K562 (cell line): ENCODE measurements around the gene TBL1X.

ENCODE experiments used
- MAZ ChIP-seq, 2 experiments: fragments of 450-650 bp in 1 of 2; sonication (generic) in 1 of 2; formaldehyde crosslinking; IDR thresholded peaks in 1 of 2; conservative IDR thresholded peaks in 1 of 2; 2 replicates each; pipeline versions ENCODE4 v1.4.0 to v1.5.0; 2020; ENCODE audit warnings: mild to moderate bottlenecking in 1 of 2, missing genetic modification reagents in 1 of 2
- SP1 ChIP-seq: sonication (generic); formaldehyde crosslinking; IDR thresholded peaks from 2 replicates; pipeline ENCODE4 v1.8.1; 2022; ENCODE audit warnings: mild to moderate bottlenecking, missing genetic modification reagents
- YBX1 ChIP-seq: fragments of 450-650 bp; IDR thresholded peaks from 2 replicates; pipeline ENCODE4 v1.7.1; 2016; ENCODE audit warnings: mild to moderate bottlenecking
- ZNF589 ChIP-seq: fragments of 200-800 bp; sonication (Bioruptor generic); IDR thresholded peaks from 2 replicates; pipeline ENCODE4 v1.6.1; 2016; ENCODE audit warnings: low read depth, missing genetic modification characterization, missing compliant biosample characterization
- TF ChIP-seq, protein P1 (sequence below), 3 experiments: IDR thresholded peaks in 2 of 3; conservative IDR thresholded peaks in 1 of 3; 2 replicates each; pipeline ENCODE4 v1.5.1; 2011 to 2012; ENCODE audit warnings: low read length in 3 of 3, mild to moderate bottlenecking in 3 of 3, control low read depth in 2 of 3, improper control_type of control experiment in 1 of 3, inconsistent platforms in 1 of 3, low read depth in 1 of 3, mixed read lengths in 1 of 3, moderate library complexity in 1 of 3; ENCODE audit not compliant: insufficient read depth in 2 of 3
- TF ChIP-seq, protein P2 (sequence below): fragments of 450-650 bp; IDR thresholded peaks from 2 replicates; pipeline ENCODE4 v1.6.1; 2016; ENCODE audit warnings: antibody characterized with exemption
- TF ChIP-seq, protein P3 (sequence below): sonication (generic); formaldehyde crosslinking; IDR thresholded peaks from 2 replicates; pipeline ENCODE4 v1.8.0; 2023; ENCODE audit warnings: missing genetic modification reagents, mild to moderate bottlenecking, borderline replicate concordance

DNA sequence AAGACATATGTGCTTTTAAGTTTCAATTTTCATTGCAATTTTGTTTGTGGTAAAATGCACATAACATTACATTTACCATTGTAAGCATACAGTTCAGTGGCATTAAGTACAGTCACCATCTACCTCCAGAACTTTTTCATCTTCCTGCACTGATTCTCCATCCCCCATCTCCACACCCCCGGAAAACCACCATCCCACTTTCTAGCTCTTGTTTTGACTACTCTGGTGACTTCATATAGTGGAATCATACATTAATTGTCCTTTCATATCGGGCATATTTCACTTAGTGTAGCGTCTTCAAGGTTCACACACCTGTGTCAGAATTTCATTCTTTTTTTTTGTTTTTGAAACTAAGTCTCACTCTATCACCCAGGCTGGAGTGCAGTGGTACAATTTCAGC, 157.3 kb downstream of the TBL1X start:
- TF ChIP-seq MAZ (CRISPR knock-in tag; conservative IDR thresholded peaks at IDR 0.05 in 1 of 2, IDR thresholded peaks at IDR 0.05 in 1 of 2) (no peak), YBX1 (no peak), ZNF589 (CRISPR knock-in tag) (no peak), SP1 (CRISPR knock-in tag) (no peak)
- TF ChIP-seq, protein P1, sequence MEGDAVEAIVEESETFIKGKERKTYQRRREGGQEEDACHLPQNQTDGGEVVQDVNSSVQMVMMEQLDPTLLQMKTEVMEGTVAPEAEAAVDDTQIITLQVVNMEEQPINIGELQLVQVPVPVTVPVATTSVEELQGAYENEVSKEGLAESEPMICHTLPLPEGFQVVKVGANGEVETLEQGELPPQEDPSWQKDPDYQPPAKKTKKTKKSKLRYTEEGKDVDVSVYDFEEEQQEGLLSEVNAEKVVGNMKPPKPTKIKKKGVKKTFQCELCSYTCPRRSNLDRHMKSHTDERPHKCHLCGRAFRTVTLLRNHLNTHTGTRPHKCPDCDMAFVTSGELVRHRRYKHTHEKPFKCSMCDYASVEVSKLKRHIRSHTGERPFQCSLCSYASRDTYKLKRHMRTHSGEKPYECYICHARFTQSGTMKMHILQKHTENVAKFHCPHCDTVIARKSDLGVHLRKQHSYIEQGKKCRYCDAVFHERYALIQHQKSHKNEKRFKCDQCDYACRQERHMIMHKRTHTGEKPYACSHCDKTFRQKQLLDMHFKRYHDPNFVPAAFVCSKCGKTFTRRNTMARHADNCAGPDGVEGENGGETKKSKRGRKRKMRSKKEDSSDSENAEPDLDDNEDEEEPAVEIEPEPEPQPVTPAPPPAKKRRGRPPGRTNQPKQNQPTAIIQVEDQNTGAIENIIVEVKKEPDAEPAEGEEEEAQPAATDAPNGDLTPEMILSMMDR (IDR thresholded peaks at IDR 0.05 in 2 of 3, conservative IDR thresholded peaks at IDR 0.05 in 1 of 3; ENCODE audit: insufficient read depth in 2 of 3, low read depth in 1 of 3, low read length in 3 of 3): no peak
- TF ChIP-seq, protein P2, sequence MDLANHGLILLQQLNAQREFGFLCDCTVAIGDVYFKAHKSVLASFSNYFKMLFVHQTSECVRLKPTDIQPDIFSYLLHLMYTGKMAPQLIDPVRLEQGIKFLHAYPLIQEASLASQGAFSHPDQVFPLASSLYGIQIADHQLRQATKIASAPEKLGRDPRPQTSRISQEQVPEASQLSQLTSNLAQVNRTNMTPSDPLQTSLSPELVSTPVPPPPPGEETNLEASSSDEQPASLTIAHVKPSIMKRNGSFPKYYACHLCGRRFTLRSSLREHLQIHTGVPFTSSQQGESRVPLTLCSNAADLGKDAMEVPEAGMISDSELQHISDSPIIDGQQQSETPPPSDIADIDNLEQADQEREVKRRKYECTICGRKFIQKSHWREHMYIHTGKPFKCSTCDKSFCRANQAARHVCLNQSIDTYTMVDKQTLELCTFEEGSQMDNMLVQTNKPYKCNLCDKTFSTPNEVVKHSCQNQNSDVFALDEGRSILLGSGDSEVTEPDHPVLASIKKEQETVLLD: no peak
- TF ChIP-seq, protein P3, sequence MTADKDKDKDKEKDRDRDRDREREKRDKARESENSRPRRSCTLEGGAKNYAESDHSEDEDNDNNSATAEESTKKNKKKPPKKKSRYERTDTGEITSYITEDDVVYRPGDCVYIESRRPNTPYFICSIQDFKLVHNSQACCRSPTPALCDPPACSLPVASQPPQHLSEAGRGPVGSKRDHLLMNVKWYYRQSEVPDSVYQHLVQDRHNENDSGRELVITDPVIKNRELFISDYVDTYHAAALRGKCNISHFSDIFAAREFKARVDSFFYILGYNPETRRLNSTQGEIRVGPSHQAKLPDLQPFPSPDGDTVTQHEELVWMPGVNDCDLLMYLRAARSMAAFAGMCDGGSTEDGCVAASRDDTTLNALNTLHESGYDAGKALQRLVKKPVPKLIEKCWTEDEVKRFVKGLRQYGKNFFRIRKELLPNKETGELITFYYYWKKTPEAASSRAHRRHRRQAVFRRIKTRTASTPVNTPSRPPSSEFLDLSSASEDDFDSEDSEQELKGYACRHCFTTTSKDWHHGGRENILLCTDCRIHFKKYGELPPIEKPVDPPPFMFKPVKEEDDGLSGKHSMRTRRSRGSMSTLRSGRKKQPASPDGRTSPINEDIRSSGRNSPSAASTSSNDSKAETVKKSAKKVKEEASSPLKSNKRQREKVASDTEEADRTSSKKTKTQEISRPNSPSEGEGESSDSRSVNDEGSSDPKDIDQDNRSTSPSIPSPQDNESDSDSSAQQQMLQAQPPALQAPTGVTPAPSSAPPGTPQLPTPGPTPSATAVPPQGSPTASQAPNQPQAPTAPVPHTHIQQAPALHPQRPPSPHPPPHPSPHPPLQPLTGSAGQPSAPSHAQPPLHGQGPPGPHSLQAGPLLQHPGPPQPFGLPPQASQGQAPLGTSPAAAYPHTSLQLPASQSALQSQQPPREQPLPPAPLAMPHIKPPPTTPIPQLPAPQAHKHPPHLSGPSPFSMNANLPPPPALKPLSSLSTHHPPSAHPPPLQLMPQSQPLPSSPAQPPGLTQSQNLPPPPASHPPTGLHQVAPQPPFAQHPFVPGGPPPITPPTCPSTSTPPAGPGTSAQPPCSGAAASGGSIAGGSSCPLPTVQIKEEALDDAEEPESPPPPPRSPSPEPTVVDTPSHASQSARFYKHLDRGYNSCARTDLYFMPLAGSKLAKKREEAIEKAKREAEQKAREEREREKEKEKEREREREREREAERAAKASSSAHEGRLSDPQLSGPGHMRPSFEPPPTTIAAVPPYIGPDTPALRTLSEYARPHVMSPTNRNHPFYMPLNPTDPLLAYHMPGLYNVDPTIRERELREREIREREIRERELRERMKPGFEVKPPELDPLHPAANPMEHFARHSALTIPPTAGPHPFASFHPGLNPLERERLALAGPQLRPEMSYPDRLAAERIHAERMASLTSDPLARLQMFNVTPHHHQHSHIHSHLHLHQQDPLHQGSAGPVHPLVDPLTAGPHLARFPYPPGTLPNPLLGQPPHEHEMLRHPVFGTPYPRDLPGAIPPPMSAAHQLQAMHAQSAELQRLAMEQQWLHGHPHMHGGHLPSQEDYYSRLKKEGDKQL (CRISPR knock-in tag): no peak
